ENCODE results near the gene RARS1.

GRCh38 chr5:168451565-168451964 is 34.7 kb upstream of the RARS1 start:
- no peak for TF ChIP-seq EZH2 (IDR thresholded peaks at IDR 0.05; ENCODE audit: insufficient read depth, low read length)
- TF ChIP-seq, protein P1, sequence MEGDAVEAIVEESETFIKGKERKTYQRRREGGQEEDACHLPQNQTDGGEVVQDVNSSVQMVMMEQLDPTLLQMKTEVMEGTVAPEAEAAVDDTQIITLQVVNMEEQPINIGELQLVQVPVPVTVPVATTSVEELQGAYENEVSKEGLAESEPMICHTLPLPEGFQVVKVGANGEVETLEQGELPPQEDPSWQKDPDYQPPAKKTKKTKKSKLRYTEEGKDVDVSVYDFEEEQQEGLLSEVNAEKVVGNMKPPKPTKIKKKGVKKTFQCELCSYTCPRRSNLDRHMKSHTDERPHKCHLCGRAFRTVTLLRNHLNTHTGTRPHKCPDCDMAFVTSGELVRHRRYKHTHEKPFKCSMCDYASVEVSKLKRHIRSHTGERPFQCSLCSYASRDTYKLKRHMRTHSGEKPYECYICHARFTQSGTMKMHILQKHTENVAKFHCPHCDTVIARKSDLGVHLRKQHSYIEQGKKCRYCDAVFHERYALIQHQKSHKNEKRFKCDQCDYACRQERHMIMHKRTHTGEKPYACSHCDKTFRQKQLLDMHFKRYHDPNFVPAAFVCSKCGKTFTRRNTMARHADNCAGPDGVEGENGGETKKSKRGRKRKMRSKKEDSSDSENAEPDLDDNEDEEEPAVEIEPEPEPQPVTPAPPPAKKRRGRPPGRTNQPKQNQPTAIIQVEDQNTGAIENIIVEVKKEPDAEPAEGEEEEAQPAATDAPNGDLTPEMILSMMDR (IDR thresholded peaks at IDR 0.05; ENCODE audit: insufficient read depth, low read depth, low read length), result no peak
